HG02759 (cell line): ENCODE data around the gene HAUS7.
"Not testable (repeated sequence)": the region's sequence is repeated elsewhere in the genome, so short reads cannot be mapped to it uniquely, and the experiment has no call there.

Experiments used
- ATAC-seq: cut with Tn5 transposase; IDR thresholded peaks from one replicate; pipeline ENCODE4 v1.9.1; 2021; ENCODE audit warnings: mild to moderate bottlenecking, moderate library complexity; ENCODE audit not compliant: unreplicated experiment

HAUS7 gene

GRCh38 chrX:153411255-153411987 is 59.0 kb downstream of the HAUS7 start, which contains the start of gene ZFP92:
Gene ZFP92, plus strand, starts transcription at chrX:153411472. Its CDS starts 6,851 bp downstream, at chrX:153418323.
- peak; percentile 84 for ATAC-seq

- ATAC-seq = no peak
These were observed 59.5 kb downstream of the HAUS7 start for GRCh38 chrX:153410888-153411254.

GRCh38 chrX:153410373-153410772 is 60.0 kb downstream of the HAUS7 start:
- no peak for ATAC-seq

- no peak for ATAC-seq
These were observed 60.8 kb downstream of the HAUS7 start for GRCh38 chrX:153409414-153410101.

GRCh38 chrX:153408871-153409351 is 61.5 kb downstream of the HAUS7 start:
- ATAC-seq = no peak

GRCh38 chrX:153408221-153408721 is 62.1 kb downstream of the HAUS7 start:
- no peak for ATAC-seq

- no peak for ATAC-seq
These were observed 62.6 kb downstream of the HAUS7 start for GRCh38 chrX:153407736-153408135.

GRCh38 chrX:153406903-153407302 is 63.5 kb downstream of the HAUS7 start:
- no peak for ATAC-seq

GRCh38 chrX:153406011-153406410 is 64.4 kb downstream of the HAUS7 start:
- ATAC-seq = no peak

GRCh38 chrX:153405426-153405825 is 65.0 kb downstream of the HAUS7 start:
- ATAC-seq = no peak

- ATAC-seq = not testable (repeated sequence)
These were observed 66.0 kb downstream of the HAUS7 start for GRCh38 chrX:153404333-153404732.

- ATAC-seq = no peak
These were observed 69.1 kb downstream of the HAUS7 start, which contains the start of gene PNMA6E for GRCh38 chrX:153401133-153401764. Gene PNMA6E, minus strand, starts transcription at chrX:153401350. Its CDS starts 2,501 bp downstream, at chrX:153398849.

GRCh38 chrX:153400146-153401132 is 69.9 kb downstream of the HAUS7 start:
- ATAC-seq = peak; percentile 63

- ATAC-seq = no peak
These were observed 72.0 kb downstream of the HAUS7 start for GRCh38 chrX:153398275-153398960.
